Keratinocyte (primary cell): ENCODE results near the gene SLC25A1.

ENCODE experiments used
- EZH2 ChIP-seq: IDR thresholded peaks from one replicate; pipeline ENCODE4 v1.6.1; 2012; ENCODE audit warnings: inconsistent platforms, mild to moderate bottlenecking, low read length, moderate library complexity
- TF ChIP-seq, protein P1 (sequence below), 3 experiments: IDR thresholded peaks in 1 of 3; conservative IDR thresholded peaks in 1 of 3; optimal IDR thresholded peaks in 1 of 3; 2 replicates in 2 of 3; 3 replicates in 1 of 3; pipeline versions ENCODE3 to v1.5.1; 2011; ENCODE audit warnings: low read length in 3 of 3, mild to moderate bottlenecking in 3 of 3, moderate library complexity in 2 of 3, control low read depth in 1 of 3, inconsistent platforms in 1 of 3; ENCODE audit not compliant: insufficient read depth in 2 of 3; ENCODE audit errors: extremely low read depth in 1 of 3

DNA sequence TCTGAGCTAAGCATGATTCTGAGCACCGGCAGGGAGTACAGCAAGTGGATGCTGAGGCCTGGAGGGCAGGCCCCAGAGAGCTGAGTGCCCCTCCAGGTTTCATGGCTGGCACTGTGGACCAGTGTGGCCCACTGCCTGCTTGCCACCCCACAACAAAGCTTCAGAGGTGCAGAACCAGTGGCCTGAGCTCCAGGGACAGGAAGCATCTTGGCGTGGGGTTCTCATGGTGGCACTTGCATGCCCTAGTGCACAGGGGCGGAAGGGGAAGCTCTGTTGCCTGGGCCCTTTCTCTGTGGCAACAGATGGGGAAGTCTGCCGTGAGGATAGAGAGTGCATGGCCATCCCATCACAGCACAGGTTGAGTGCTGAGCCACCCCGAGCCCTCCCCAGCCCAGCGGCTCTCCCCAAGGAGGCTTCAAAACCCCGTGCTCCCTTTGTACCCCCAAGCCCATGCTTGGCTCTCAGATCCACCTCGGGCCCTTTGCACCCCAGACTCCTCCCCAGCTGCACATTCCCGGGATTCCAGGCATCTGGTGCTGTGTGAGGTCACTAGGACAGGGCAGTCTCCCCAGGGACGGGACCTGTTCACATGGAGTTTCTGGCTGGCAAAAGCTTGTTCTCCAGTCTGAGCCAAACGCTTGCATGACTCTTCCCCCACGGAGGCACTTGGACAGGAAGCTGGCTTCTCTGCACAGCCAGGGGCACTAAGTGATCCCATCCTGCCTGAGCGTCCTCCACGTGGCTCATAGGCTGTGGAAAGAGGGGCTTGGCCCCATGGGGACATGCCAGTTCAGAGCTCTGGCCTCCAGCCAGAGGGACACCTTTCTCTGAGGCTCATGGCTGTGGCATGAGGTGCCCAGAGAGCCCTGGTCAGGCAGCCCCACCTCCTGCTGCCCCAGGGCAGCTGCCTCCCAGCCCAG, 4.2 kb downstream of the SLC25A1 start:
- TF ChIP-seq, protein P1, sequence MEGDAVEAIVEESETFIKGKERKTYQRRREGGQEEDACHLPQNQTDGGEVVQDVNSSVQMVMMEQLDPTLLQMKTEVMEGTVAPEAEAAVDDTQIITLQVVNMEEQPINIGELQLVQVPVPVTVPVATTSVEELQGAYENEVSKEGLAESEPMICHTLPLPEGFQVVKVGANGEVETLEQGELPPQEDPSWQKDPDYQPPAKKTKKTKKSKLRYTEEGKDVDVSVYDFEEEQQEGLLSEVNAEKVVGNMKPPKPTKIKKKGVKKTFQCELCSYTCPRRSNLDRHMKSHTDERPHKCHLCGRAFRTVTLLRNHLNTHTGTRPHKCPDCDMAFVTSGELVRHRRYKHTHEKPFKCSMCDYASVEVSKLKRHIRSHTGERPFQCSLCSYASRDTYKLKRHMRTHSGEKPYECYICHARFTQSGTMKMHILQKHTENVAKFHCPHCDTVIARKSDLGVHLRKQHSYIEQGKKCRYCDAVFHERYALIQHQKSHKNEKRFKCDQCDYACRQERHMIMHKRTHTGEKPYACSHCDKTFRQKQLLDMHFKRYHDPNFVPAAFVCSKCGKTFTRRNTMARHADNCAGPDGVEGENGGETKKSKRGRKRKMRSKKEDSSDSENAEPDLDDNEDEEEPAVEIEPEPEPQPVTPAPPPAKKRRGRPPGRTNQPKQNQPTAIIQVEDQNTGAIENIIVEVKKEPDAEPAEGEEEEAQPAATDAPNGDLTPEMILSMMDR (optimal IDR thresholded peaks at IDR 0.05 in 1 of 3, IDR thresholded peaks at IDR 0.05 in 1 of 3, conservative IDR thresholded peaks at IDR 0.05 in 1 of 3; ENCODE audit: extremely low read depth in 1 of 3, insufficient read depth in 2 of 3, low read length in 3 of 3) = no peak
- TF ChIP-seq EZH2 = no peak
